ENCODE measurements around the gene RGS3. TPM values are rescaled to one million over a fixed set of nuclear protein-coding genes. Genes with fewer than 3 reads are reported as not detected.

Gene RGS3
- total RNA-seq, 1 donor from 2014 or later: 18.9 TPM

DNA sequence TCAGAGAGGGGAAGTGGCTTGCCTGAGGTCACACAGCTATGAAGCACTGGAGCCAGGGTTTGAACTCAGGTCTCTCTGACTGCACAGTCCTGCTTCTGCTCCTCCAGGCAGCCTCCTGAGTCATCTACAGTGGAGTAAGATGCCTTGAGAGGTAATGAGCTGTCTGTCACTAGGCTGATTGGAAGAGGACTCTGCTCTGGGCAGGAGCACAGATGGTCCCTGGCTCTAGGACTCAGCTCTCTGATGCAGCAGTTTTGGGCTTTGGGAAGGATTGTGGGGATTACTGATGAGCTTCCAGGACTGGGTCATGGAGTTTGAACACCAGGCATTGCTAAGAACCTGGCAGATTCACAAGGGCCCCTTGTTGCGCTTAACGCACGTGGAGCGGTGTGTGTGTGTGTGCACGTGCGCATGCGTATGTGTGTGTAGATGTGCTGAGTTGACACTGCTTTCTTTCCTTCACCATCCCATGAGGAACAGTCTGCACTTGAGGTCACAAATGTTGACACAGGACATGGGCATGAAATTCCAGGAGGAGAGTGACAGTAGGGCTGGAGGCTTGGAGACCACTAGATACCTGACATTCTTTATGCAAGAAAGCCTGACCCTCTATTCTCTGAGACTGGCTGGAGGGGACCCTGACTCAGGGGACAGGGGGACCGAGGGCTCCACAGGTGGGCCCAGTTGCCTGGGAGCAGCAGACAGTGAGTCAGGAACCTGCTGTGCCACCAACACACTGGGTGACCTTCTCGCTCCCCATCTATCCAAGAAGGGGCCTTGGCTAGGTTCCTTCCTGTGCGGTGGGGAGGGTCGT, 170.5 kb downstream of the RGS3 start:
- peaks cover 6% of the 10 kb centered on the region for H3K9me3 Mint-ChIP-seq (ENCODE audit: unreplicated experiment)

DNA sequence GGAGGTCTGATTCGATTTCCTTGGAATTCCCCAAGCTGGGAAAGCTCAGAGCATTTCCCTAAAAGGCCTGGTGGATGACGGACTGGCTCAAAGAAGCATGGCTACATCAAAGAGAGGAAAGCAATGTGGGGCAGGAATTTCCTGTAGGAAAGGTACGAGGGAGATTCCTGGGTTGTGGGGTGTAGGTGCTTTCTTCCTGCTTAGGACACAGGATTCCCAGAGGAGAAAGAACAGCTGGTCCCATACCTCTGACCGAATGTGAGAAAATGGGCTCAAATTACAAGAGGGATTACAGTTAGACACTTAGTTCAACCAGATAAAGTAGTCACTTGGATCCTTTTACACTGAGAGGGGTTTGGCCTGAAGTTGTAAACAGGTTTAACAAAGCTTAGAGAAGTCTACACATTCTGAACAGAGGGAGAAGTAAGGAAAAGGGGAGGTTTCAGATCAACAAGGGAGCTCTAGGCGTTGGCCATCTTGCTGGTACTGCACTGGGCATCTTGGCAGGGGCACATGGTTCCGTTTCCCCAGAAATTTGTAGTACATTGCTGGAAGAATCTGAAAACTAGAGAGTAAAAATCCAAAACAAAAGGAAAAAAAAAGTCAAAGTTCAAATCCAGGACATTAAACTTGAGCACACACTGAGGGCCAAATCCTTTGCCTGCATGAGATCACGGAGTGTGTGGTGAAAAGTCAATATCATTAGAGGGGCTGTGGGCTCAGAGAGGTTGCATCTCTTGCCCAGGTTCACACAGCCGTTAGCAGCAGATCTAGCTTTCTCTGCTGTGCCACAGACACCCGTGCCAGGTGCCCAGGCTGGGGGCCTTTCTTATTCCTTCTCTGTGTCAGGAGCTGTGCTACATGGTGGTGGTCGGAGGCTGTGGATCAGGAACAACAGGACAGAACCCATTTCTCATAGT, 171.3 kb downstream of the RGS3 start:
- H3K9me3 Mint-ChIP-seq (ENCODE audit: unreplicated experiment): peaks cover 6% of the 10 kb centered on the region
- no peak for DNase-seq
- H3K27me3 Mint-ChIP-seq (ENCODE audit: unreplicated experiment): peaks cover 6% of the 10 kb centered on the region
- H3K4me1 Mint-ChIP-seq (ENCODE audit: low read depth, unreplicated experiment): peaks cover 21% of the 10 kb centered on the region
- H3K36me3 Mint-ChIP-seq (ENCODE audit: unreplicated experiment): no peaks in the 10 kb centered on the region
- H3K27ac Mint-ChIP-seq (ENCODE audit: unreplicated experiment): no peak overlapping the region
- no peak overlapping the region for H3K4me3 Mint-ChIP-seq (ENCODE audit: unreplicated experiment)
- TF ChIP-seq, protein P1, sequence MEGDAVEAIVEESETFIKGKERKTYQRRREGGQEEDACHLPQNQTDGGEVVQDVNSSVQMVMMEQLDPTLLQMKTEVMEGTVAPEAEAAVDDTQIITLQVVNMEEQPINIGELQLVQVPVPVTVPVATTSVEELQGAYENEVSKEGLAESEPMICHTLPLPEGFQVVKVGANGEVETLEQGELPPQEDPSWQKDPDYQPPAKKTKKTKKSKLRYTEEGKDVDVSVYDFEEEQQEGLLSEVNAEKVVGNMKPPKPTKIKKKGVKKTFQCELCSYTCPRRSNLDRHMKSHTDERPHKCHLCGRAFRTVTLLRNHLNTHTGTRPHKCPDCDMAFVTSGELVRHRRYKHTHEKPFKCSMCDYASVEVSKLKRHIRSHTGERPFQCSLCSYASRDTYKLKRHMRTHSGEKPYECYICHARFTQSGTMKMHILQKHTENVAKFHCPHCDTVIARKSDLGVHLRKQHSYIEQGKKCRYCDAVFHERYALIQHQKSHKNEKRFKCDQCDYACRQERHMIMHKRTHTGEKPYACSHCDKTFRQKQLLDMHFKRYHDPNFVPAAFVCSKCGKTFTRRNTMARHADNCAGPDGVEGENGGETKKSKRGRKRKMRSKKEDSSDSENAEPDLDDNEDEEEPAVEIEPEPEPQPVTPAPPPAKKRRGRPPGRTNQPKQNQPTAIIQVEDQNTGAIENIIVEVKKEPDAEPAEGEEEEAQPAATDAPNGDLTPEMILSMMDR (IDR thresholded peaks at IDR 0.05; ENCODE audit: partially characterized antibody, unreplicated experiment): no peak

More for the DNA sequence above, 170.5 kb downstream of the RGS3 start:
- H3K36me3 Mint-ChIP-seq (ENCODE audit: unreplicated experiment): no peaks in the 10 kb centered on the region
- TF ChIP-seq, protein P1 (IDR thresholded peaks at IDR 0.05; ENCODE audit: partially characterized antibody, unreplicated experiment): no peak
- no peak overlapping the region for H3K4me3 Mint-ChIP-seq (ENCODE audit: unreplicated experiment)
- H3K4me1 Mint-ChIP-seq (ENCODE audit: low read depth, unreplicated experiment): peaks cover 21% of the 10 kb centered on the region
- H3K27me3 Mint-ChIP-seq (ENCODE audit: unreplicated experiment): peaks cover 6% of the 10 kb centered on the region
- no peak for DNase-seq
- H3K27ac Mint-ChIP-seq (ENCODE audit: unreplicated experiment): no peak overlapping the region

DNA sequence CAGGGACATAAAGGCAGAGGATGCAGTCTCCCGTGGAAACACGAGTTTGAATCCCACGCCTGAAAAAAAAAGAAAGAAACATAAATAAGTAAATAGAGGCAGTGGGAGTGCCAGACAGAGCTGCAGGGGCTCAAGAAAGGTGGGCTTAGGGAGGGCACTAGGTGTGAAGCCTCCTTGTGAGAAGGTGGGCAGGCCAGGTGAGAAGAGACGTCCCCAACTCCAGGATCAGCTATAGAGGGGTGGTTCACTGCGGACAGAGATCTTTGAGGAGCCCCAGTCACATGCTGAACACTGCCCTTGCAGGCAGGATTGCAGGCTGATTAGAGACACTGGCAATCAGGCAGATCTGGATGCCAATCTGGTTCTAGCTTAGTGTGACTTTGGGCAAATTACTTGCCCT, 172.1 kb downstream of the RGS3 start:
- no peak for DNase-seq
- no peak overlapping the region for H3K27ac Mint-ChIP-seq (ENCODE audit: unreplicated experiment)
- peaks cover 6% of the 10 kb centered on the region for H3K9me3 Mint-ChIP-seq (ENCODE audit: unreplicated experiment)
- H3K4me3 Mint-ChIP-seq (ENCODE audit: unreplicated experiment): no peak overlapping the region
- peaks cover 21% of the 10 kb centered on the region for H3K4me1 Mint-ChIP-seq (ENCODE audit: low read depth, unreplicated experiment)
- TF ChIP-seq, protein P1 (IDR thresholded peaks at IDR 0.05; ENCODE audit: partially characterized antibody, unreplicated experiment): no peak
- H3K27me3 Mint-ChIP-seq (ENCODE audit: unreplicated experiment): peaks cover 6% of the 10 kb centered on the region
- no peaks in the 10 kb centered on the region for H3K36me3 Mint-ChIP-seq (ENCODE audit: unreplicated experiment)

DNA sequence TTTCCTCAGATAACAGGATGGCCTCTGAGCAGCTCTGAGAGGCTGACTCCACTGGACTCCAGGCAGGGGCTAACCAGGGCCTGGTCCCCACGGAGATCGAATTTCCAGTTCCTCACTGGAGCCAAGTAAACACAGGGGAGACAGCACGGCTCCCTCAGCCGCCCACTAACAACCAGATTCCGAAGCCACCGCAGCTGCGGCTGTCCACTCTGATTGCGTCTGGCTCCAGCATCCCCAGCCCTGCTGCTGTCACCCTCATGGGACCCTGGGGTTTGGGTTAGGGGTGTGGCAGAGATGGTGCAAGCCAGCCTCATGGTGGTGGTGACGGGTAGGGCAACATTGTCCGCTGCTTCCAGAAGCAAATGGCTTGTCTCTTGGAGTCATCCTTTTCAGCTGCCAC, 172.6 kb downstream of the RGS3 start:
- TF ChIP-seq, protein P1 (IDR thresholded peaks at IDR 0.05; ENCODE audit: partially characterized antibody, unreplicated experiment): no peak
- Mint-ChIP-seq H3K27ac (ENCODE audit: unreplicated experiment) (no peak overlapping the region), H3K4me1 (ENCODE audit: low read depth, unreplicated experiment) (peaks cover 21% of the 10 kb centered on the region), H3K27me3 (ENCODE audit: unreplicated experiment) (peaks cover 6% of the 10 kb centered on the region), H3K9me3 (ENCODE audit: unreplicated experiment) (peaks cover 6% of the 10 kb centered on the region), H3K36me3 (ENCODE audit: unreplicated experiment) (no peaks in the 10 kb centered on the region), H3K4me3 (ENCODE audit: unreplicated experiment) (no peak overlapping the region)
- no peak for DNase-seq
